ENCODE results near the gene DMXL1.
"Not testable (repeated sequence)": the region's sequence is repeated elsewhere in the genome, so short reads cannot be mapped to it uniquely, and the experiment has no call there.

Gene DMXL1

DNA sequence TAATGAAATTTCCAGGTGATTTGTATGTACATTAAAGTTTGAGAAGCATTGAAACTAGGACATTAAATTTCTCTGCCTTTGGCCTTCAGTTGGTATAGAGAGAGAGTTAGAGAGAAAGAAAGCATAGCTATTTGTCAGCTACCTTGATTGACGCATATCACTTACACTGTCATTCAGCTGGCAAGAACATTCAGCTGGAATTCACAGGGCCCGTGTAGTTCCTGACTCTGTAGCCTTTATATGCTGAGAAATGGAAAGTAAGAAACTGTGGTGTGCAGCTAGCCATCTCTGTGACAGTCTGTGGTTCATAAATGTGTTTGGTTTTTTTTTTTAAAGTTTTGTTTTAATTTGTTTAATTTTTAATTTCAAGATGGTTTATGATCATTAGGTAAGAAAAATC is 58.9 kb downstream of the DMXL1 start:
- no peak for TF ChIP-seq ZNF274 (IDR thresholded peaks at IDR 0.05; ENCODE audit: low read depth, low read length)
- no peak for TF ChIP-seq YY1 (IDR thresholded peaks at IDR 0.05; ENCODE audit: insufficient read depth, insufficient read length)
- TF ChIP-seq SUZ12 (IDR thresholded peaks at IDR 0.05; ENCODE audit: extremely low read depth, insufficient read depth, insufficient read length) = no peak
- Histone ChIP-seq H3K4me3 (ENCODE audit: insufficient read length, low read depth) (no peak overlapping the region), H3K36me3 (ENCODE audit: insufficient read depth, insufficient read length, low read length) (peaks cover 7% of the 10 kb centered on the region), H3K9ac (ENCODE audit: insufficient read length, low read depth) (no peak overlapping the region), H3K9me3 (ENCODE audit: insufficient read depth, low read length) (no peaks in the 10 kb centered on the region; the same call in 1 of the 2 replicates), H3K4me1 (ENCODE audit: insufficient read depth, insufficient read length) (no peaks in the 10 kb centered on the region), H3K27me3 (ENCODE audit: insufficient read depth, insufficient read length) (no peaks in the 10 kb centered on the region)
- no peak for DNase-seq (ENCODE audit: low read depth, low spot score)

DNA sequence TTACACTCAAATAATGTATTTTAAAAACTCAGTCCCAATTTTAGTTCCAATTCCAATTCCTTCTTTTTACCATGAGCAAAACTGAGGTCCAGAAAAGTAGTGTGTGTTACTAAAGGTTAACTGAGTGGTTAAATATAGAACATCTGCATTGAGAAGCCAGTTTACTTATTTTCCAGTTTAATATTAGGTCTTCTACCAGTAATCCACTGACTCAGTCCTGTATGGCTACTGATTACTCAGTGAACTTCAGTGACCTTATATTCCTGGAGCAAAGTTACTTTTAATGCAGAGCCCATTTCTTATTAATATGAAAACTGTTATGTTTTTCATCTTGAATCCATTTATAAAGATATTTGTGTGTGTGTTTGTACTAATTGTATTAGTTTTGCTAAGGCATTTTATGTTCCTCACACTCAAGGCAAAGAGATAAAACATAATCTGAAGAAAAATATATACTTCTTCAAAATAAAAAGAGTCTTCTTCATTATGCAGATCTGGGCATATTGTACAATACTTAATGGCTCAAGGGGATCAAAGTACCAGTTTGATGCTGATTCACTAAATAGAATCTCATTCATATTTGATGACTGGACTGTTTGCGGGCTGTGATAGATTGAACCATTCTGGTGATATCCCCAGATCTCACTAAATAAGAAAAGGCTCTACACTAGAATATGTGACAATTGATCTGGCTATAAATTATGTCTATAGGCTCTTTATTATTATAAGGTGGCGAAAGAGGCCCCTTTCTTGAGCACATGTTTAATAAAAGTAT is 60.8 kb downstream of the DMXL1 start:
- DNase-seq (ENCODE audit: low read depth, low spot score) = no peak
- no peaks in the 10 kb centered on the region for H3K4me1 ChIP-seq (ENCODE audit: insufficient read depth, insufficient read length)
- peaks cover 6% of the 10 kb centered on the region for H3K9me3 ChIP-seq (ENCODE audit: insufficient read depth, low read length)
- H3K27me3 ChIP-seq (ENCODE audit: insufficient read depth, insufficient read length) = no peaks in the 10 kb centered on the region
- H3K36me3 ChIP-seq (ENCODE audit: insufficient read depth, insufficient read length, low read length) = peaks cover 12% of the 10 kb centered on the region
- no peak overlapping the region for H3K9ac ChIP-seq (ENCODE audit: insufficient read length, low read depth)
- H3K4me3 ChIP-seq (ENCODE audit: insufficient read length, low read depth) = no peak overlapping the region
- no peak for TF ChIP-seq ZNF274 (IDR thresholded peaks at IDR 0.05; ENCODE audit: low read depth, low read length)
- no peak for TF ChIP-seq SUZ12 (IDR thresholded peaks at IDR 0.05; ENCODE audit: extremely low read depth, insufficient read depth, insufficient read length)
- no peak for TF ChIP-seq YY1 (IDR thresholded peaks at IDR 0.05; ENCODE audit: insufficient read depth, insufficient read length)

DNA sequence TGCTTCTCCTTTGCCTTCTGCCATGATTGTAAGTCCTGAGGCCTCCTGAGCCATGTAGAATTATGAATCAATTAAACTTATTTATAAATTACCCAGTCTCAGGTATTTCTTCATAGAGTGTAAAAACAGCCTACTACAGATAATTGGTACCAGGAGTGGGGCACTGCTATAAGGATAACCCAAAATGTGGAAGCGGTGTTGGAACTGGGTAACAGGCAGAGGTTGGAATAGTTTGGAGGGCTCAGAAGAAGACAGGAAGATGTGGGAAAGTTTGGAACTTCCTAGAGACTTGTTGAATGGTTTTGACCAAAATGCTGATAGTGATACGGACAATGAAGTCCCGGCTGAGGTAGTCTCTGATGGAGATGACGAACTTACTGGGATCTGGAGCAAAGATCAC is 64.9 kb downstream of the DMXL1 start:
- not testable (repeated sequence) for H3K9ac ChIP-seq (ENCODE audit: insufficient read length, low read depth); DNase-seq (ENCODE audit: low read depth, low spot score); H3K4me3 ChIP-seq (ENCODE audit: insufficient read length, low read depth); H3K27me3 ChIP-seq (ENCODE audit: insufficient read depth, insufficient read length); H3K4me1 ChIP-seq (ENCODE audit: insufficient read depth, insufficient read length)
- Histone ChIP-seq H3K9me3 (ENCODE audit: insufficient read depth, low read length) (peaks cover 14% of the 10 kb centered on the region), H3K36me3 (ENCODE audit: insufficient read depth, insufficient read length, low read length) (peaks cover 19% of the 10 kb centered on the region)

DNA sequence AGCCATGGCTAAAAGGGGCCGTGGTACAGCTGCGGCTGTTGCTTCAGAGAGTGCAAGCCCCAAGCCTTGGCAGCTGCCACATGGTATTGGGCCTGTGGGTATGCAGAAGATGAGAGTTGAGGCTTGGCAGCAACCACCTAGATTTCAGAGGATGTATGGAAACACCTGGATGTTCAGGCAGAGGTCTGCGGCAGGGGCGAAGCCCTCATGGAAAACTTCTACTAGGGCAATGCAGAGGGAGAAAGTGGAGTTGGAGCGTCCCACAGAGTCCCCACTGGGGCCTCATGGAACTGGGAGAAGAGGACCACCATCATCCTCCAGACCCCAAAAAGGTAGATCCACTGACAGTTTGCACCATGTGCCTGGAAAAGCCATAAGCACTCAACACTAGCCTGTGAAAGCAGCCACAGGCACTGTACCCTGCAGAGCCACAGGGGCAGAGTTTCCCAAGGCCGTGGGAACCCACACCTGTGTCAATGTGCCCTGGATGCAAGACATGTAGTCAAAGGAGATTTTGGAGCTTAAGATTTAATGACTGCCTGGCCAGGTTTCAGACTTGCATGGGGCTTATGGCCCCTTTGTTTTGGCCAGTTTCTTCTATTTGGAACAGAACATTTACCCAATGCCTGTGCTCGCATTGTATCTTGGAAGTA is 65.9 kb downstream of the DMXL1 start:
- DNase-seq (ENCODE audit: low read depth, low spot score) = no peak
- no peaks in the 10 kb centered on the region for H3K27me3 ChIP-seq (ENCODE audit: insufficient read depth, insufficient read length)
- TF ChIP-seq YY1 (IDR thresholded peaks at IDR 0.05; ENCODE audit: insufficient read depth, insufficient read length) (no peak), ZNF274 (IDR thresholded peaks at IDR 0.05; ENCODE audit: low read depth, low read length) (no peak), SUZ12 (IDR thresholded peaks at IDR 0.05; ENCODE audit: extremely low read depth, insufficient read depth, insufficient read length) (no peak)
- H3K9ac ChIP-seq (ENCODE audit: insufficient read length, low read depth) = no peak overlapping the region
- H3K4me3 ChIP-seq (ENCODE audit: insufficient read length, low read depth) = no peak overlapping the region
- peaks cover 19% of the 10 kb centered on the region for H3K36me3 ChIP-seq (ENCODE audit: insufficient read depth, insufficient read length, low read length)
- no peaks in the 10 kb centered on the region for H3K4me1 ChIP-seq (ENCODE audit: insufficient read depth, insufficient read length)
- peaks cover 14% of the 10 kb centered on the region for H3K9me3 ChIP-seq (ENCODE audit: insufficient read depth, low read length)

DNA sequence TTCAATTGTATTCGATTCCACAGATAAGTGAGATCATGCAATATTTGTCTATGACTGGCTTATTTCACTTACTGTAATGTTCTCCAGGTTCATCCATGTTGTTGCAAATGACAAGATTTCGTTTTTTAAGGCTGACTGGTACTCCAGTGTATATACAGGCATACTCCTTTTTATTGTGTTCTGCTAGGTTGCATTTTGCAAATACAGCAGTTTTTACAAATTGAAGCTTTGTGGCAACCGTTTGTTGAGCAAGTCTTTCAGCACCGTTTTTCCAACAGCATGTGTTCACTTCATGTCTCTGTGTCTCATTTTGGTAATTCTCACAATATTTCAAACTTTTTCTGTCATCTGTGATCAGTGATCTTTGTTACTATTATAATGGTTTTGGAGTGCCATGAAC is 82.7 kb downstream of the DMXL1 start:
- no peaks in the 10 kb centered on the region for H3K9me3 ChIP-seq (ENCODE audit: insufficient read depth, low read length)
- H3K4me3 ChIP-seq (ENCODE audit: insufficient read length, low read depth) = no peak overlapping the region
- TF ChIP-seq SUZ12 (IDR thresholded peaks at IDR 0.05; ENCODE audit: extremely low read depth, insufficient read depth, insufficient read length) (no peak), ZNF274 (IDR thresholded peaks at IDR 0.05; ENCODE audit: low read depth, low read length) (no peak), YY1 (IDR thresholded peaks at IDR 0.05; ENCODE audit: insufficient read depth, insufficient read length) (no peak)
- no peaks in the 10 kb centered on the region for H3K4me1 ChIP-seq (ENCODE audit: insufficient read depth, insufficient read length)
- no peaks in the 10 kb centered on the region for H3K27me3 ChIP-seq (ENCODE audit: insufficient read depth, insufficient read length)
- no peak for DNase-seq (ENCODE audit: low read depth, low spot score)
- H3K9ac ChIP-seq (ENCODE audit: insufficient read length, low read depth) = no peak overlapping the region
- H3K36me3 ChIP-seq (ENCODE audit: insufficient read depth, insufficient read length, low read length) = peaks cover 15% of the 10 kb centered on the region

DNA sequence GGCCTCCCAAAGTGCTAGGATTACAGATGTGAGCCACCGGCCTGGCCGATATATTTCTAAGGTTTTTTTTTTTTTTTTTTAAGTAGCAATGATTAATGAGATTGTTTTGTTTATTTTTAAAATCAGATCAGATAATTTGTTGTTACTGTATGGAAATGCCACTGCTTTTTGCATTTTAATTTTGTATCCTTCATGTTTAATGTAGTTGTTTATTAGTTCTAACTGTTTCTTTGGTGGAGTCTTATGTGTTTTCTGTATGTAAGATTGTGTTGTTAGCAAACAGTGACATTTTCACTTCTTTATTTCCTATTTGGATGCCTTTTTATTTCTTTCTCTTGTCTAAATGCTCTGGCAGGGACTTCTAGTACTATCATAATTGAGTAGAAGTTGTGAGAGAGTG is 87.3 kb downstream of the DMXL1 start:
- TF ChIP-seq SUZ12 (IDR thresholded peaks at IDR 0.05; ENCODE audit: extremely low read depth, insufficient read depth, insufficient read length) (no peak), ZNF274 (IDR thresholded peaks at IDR 0.05; ENCODE audit: low read depth, low read length) (no peak), YY1 (IDR thresholded peaks at IDR 0.05; ENCODE audit: insufficient read depth, insufficient read length) (no peak)

DNA sequence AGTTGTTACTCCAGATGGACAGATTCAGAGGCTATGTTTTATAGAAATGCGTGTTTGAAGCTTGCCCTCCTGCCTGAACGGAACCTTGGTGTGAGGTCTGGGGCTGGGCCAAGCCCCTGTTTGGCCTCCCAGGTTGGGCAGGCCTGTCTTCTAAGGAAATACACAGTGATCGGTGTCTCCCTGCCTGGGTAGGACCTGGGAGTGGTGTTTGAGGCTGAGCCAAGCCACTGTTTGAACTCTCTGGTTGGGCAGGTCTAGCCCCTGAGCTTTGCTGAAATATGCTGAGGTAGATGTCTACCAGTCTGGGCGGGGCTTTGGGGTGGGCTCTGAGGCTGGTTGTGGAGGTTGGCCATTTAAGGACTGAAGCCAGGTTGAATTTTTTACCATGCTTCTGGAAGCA is 90.5 kb downstream of the DMXL1 start:
- Histone ChIP-seq H3K4me3 (ENCODE audit: insufficient read length, low read depth) (no peak overlapping the region), H3K36me3 (ENCODE audit: insufficient read depth, insufficient read length, low read length) (no peaks in the 10 kb centered on the region)

More for the DNA sequence above, 87.3 kb downstream of the DMXL1 start:
- Histone ChIP-seq H3K9ac (ENCODE audit: insufficient read length, low read depth) (no peak overlapping the region), H3K4me3 (ENCODE audit: insufficient read length, low read depth) (no peak overlapping the region), H3K27me3 (ENCODE audit: insufficient read depth, insufficient read length) (no peaks in the 10 kb centered on the region), H3K4me1 (ENCODE audit: insufficient read depth, insufficient read length) (no peaks in the 10 kb centered on the region), H3K36me3 (ENCODE audit: insufficient read depth, insufficient read length, low read length) (no peaks in the 10 kb centered on the region), H3K9me3 (ENCODE audit: insufficient read depth, low read length) (no peaks in the 10 kb centered on the region)
- DNase-seq (ENCODE audit: low read depth, low spot score) = no peak

More for the DNA sequence above, 90.5 kb downstream of the DMXL1 start:
- H3K27me3 ChIP-seq (ENCODE audit: insufficient read depth, insufficient read length) = no peaks in the 10 kb centered on the region
- TF ChIP-seq ZNF274 (IDR thresholded peaks at IDR 0.05; ENCODE audit: low read depth, low read length) (no peak), SUZ12 (IDR thresholded peaks at IDR 0.05; ENCODE audit: extremely low read depth, insufficient read depth, insufficient read length) (no peak), YY1 (IDR thresholded peaks at IDR 0.05; ENCODE audit: insufficient read depth, insufficient read length) (no peak)
- H3K9me3 ChIP-seq (ENCODE audit: insufficient read depth, low read length) = peaks cover 19% of the 10 kb centered on the region
- DNase-seq (ENCODE audit: low read depth, low spot score) = no peak
- H3K9ac ChIP-seq (ENCODE audit: insufficient read length, low read depth) = no peak overlapping the region
- no peaks in the 10 kb centered on the region for H3K4me1 ChIP-seq (ENCODE audit: insufficient read depth, insufficient read length)

Measured in NT2/D1 (cell line).